H1 (cell line): ENCODE results near the gene GNAQ. TPM values are rescaled to one million over a fixed set of nuclear protein-coding genes. Genes with fewer than 3 reads are reported as not detected.

ENCODE experiments used
- CTCF ChIA-PET: fragments of 300-600 bp; sonication (Branson Sonifier 250); formaldehyde crosslinking; loops from one replicate; lab custom pipeline; 2021; ENCODE audit not compliant: partially characterized antibody; lab: Charles Lee
- POLR2A ChIA-PET: fragments of 300-600 bp; sonication (Branson Sonifier 250); formaldehyde crosslinking; loops from one replicate; lab custom pipeline; 2021; ENCODE audit warnings: inconsistent platforms; ENCODE audit not compliant: partially characterized antibody; lab: Charles Lee
- DNase-seq, 2 experiments: peaks; one replicate each; pipeline versions ENCODE4 v3.0.0 to v3.0.0-alpha.2; 2010 to 2022; ENCODE audit warnings: low spot score in 2 of 2, low read depth in 1 of 2, mixed read lengths in 1 of 2
- FAIRE-seq: peaks from 2 replicates; lab custom pipeline; 2011; peaks lifted over from hg19 to GRCh38; lab: Jason Lieb, UNC
- H2AFZ ChIP-seq: 2 replicates; pipeline ENCODE4 v1.8.1; 2012; ENCODE audit warnings: low read length, inconsistent platforms
- H2AK5ac ChIP-seq: 2 replicates; pipeline ENCODE4 v1.6.1; 2013; ENCODE audit warnings: low read depth, low read length
- H2BK120ac ChIP-seq: replicated peaks from 2 replicates; pipeline ENCODE3; 2013; ENCODE audit warnings: low read depth, low read length, inconsistent platforms
- H2BK12ac ChIP-seq: 2 replicates; pipeline ENCODE4 v1.6.1; 2013; ENCODE audit warnings: low read depth, low read length
- H2BK15ac ChIP-seq: 2 replicates; pipeline ENCODE4 v1.6.1; 2013; ENCODE audit warnings: low read length
- H2BK20ac ChIP-seq: 2 replicates; pipeline ENCODE4 v1.6.1; 2013; ENCODE audit warnings: low read length
- H2BK5ac ChIP-seq: 2 replicates; pipeline ENCODE4 v1.6.1; 2013; ENCODE audit warnings: low read depth, low read length
- H3K14ac ChIP-seq: 2 replicates; pipeline ENCODE4 v1.6.1; 2013; ENCODE audit warnings: inconsistent platforms; ENCODE audit not compliant: insufficient read length
- H3K18ac ChIP-seq: 2 replicates; pipeline ENCODE4 v1.6.1; 2013; ENCODE audit warnings: low read length; ENCODE audit errors: extremely low read depth
- H3K23ac ChIP-seq: 2 replicates; pipeline ENCODE4 v1.6.1; 2013; ENCODE audit warnings: inconsistent platforms; ENCODE audit not compliant: insufficient read length
- H3K23me2 ChIP-seq: 2 replicates; pipeline ENCODE4 v1.6.1; 2013; ENCODE audit warnings: low read depth, low read length
- H3K27ac ChIP-seq: 2 replicates; pipeline ENCODE4 v1.6.1; 2011; ENCODE audit warnings: low read depth, low read length, inconsistent platforms
- H3K27me3 ChIP-seq, 4 experiments: replicated peaks in 1 of 4; 1 replicate in 1 of 4; 2 replicates in 3 of 4; pipeline versions ENCODE4 v1.6.1 to v1.8.1; 2011 to 2013; ENCODE audit warnings: low read length in 3 of 4, mild to moderate bottlenecking in 3 of 4, inconsistent platforms in 2 of 4, mixed read lengths in 2 of 4, moderate library complexity in 1 of 4; ENCODE audit not compliant: control insufficient read depth in 3 of 4, insufficient read depth in 3 of 4; ENCODE audit errors: extremely low read depth in 1 of 4
- H3K36me3 ChIP-seq, 4 experiments: 2 replicates each; pipeline versions ENCODE4 v1.6.1 to v1.8.1; 2011 to 2013; ENCODE audit warnings: mild to moderate bottlenecking in 4 of 4, low read length in 3 of 4, moderate library complexity in 2 of 4, control low read depth in 1 of 4, inconsistent platforms in 1 of 4; ENCODE audit not compliant: insufficient read depth in 4 of 4, control insufficient read depth in 2 of 4
- H3K4ac ChIP-seq: replicated peaks from 2 replicates; pipeline ENCODE3; 2013; ENCODE audit warnings: low read length, low read depth, mixed read lengths, inconsistent platforms; ENCODE audit not compliant: insufficient read length
- H3K4me1 ChIP-seq, 4 experiments: replicated peaks in 1 of 4; 1 replicate in 1 of 4; 2 replicates in 3 of 4; pipeline versions ENCODE4 v1.6.1 to v1.8.1; 2011 to 2013; ENCODE audit warnings: low read length in 3 of 4, inconsistent platforms in 2 of 4, mixed read lengths in 1 of 4; ENCODE audit not compliant: insufficient read depth in 4 of 4, control insufficient read depth in 3 of 4
- H3K4me2 ChIP-seq, 2 experiments: 2 replicates each; pipeline versions ENCODE4 v1.6.1 to v1.8.1; 2011 to 2013; ENCODE audit warnings: low read depth in 2 of 2, low read length in 2 of 2, control low read depth in 1 of 2, inconsistent platforms in 1 of 2, mild to moderate bottlenecking in 1 of 2; ENCODE audit not compliant: insufficient read depth in 1 of 2
- H3K4me3 ChIP-seq, 4 experiments: fragments of 200-600, 300-600 bp in 1 of 4; sonication (generic), shearing (Covaris generic), sonication (Bioruptor Twin) in 1 of 4; 2 replicates each; pipeline versions ENCODE4 v1.5.1 to v1.8.1; 2011 to 2016; ENCODE audit warnings: low read length in 4 of 4, low read depth in 3 of 4, control low read depth in 2 of 4, inconsistent platforms in 2 of 4, mild to moderate bottlenecking in 2 of 4, mixed read lengths in 1 of 4, moderate library complexity in 1 of 4; ENCODE audit not compliant: insufficient read depth in 2 of 4; ENCODE audit errors: extremely low read depth in 1 of 4
- H3K56ac ChIP-seq: replicated peaks from 2 replicates; pipeline ENCODE3; 2013; ENCODE audit warnings: low read depth, mild to moderate bottlenecking, mixed read lengths, low read length, inconsistent platforms; ENCODE audit not compliant: insufficient read length
- H3K79me1 ChIP-seq: 2 replicates; pipeline ENCODE4 v1.6.1; 2013; ENCODE audit warnings: low read depth, low read length, control low read depth
- H3K79me2 ChIP-seq, 2 experiments: 2 replicates each; pipeline versions ENCODE4 v1.6.1 to v1.8.1; 2012 to 2013; ENCODE audit warnings: low read length in 2 of 2, mild to moderate bottlenecking in 2 of 2, inconsistent platforms in 1 of 2; ENCODE audit not compliant: insufficient read depth in 2 of 2, control insufficient read depth in 1 of 2
- H3K9ac ChIP-seq, 4 experiments: replicated peaks in 1 of 4; 1 replicate in 1 of 4; 2 replicates in 3 of 4; pipeline versions ENCODE4 v1.6.1 to v1.8.1; 2011 to 2013; ENCODE audit warnings: low read depth in 3 of 4, low read length in 3 of 4, control low read depth in 2 of 4, mild to moderate bottlenecking in 2 of 4, moderate library complexity in 2 of 4, inconsistent platforms in 1 of 4; ENCODE audit errors: extremely low read depth in 1 of 4
- H3K9me3 ChIP-seq, 2 experiments: 2 replicates each; pipeline versions ENCODE4 v1.6.1 to v1.8.1; 2012 to 2013; ENCODE audit warnings: mild to moderate bottlenecking in 2 of 2, moderate library complexity in 2 of 2, control low read depth in 1 of 2, inconsistent platforms in 1 of 2, low read depth in 1 of 2, low read length in 1 of 2, mixed read lengths in 1 of 2; ENCODE audit not compliant: insufficient read depth in 2 of 2
- H4K20me1 ChIP-seq, 2 experiments: replicated peaks in 1 of 2; 2 replicates each; pipeline versions ENCODE3 to v1.8.1; 2011 to 2013; ENCODE audit warnings: inconsistent platforms in 2 of 2, low read length in 2 of 2, mild to moderate bottlenecking in 1 of 2; ENCODE audit not compliant: insufficient read depth in 2 of 2, control insufficient read depth in 1 of 2
- H4K5ac ChIP-seq: 2 replicates; pipeline ENCODE4 v1.6.1; 2013; ENCODE audit warnings: low read length, low read depth, mixed read lengths, inconsistent platforms; ENCODE audit not compliant: insufficient read length
- H4K8ac ChIP-seq: 2 replicates; pipeline ENCODE4 v1.8.0; 2013; ENCODE audit warnings: mild to moderate bottlenecking, moderate library complexity, low read length, inconsistent platforms; ENCODE audit not compliant: insufficient read depth; ENCODE audit errors: extremely low read depth
- H4K91ac ChIP-seq: replicated peaks from 2 replicates; pipeline ENCODE3; 2013; ENCODE audit warnings: low read length, mixed read lengths, inconsistent platforms; ENCODE audit not compliant: insufficient read length
- ASH2L ChIP-seq: fragments of 200-600, 300-600 bp; sonication (generic); IDR thresholded peaks from one replicate; pipeline ENCODE4 v1.7.1; 2017; ENCODE audit warnings: low read length
- BACH1 ChIP-seq: IDR thresholded peaks from 2 replicates; pipeline ENCODE4 v1.6.1; 2012; ENCODE audit warnings: low read length, improper control_type of control experiment
- BRCA1 ChIP-seq: IDR thresholded peaks from 2 replicates; pipeline ENCODE4 v1.6.1; 2012; ENCODE audit warnings: low read depth, low read length, improper control_type of control experiment
- CTBP2 ChIP-seq: IDR thresholded peaks from 2 replicates; pipeline ENCODE4 v1.7.0; 2011; ENCODE audit warnings: borderline replicate concordance, mild to moderate bottlenecking, moderate library complexity, mixed read lengths, low read length; ENCODE audit not compliant: insufficient read depth, insufficient read length
- JUND ChIP-seq: IDR thresholded peaks from 2 replicates; pipeline ENCODE4 v1.6.1; 2011; ENCODE audit warnings: mild to moderate bottlenecking, improper control_type of control experiment, low read length
- SAP30 ChIP-seq: fragments of 300-600 bp; sonication (generic); IDR thresholded peaks from 2 replicates; pipeline ENCODE4 v1.7.1; 2012; ENCODE audit warnings: low read length, moderate library complexity, mild to moderate bottlenecking, inconsistent platforms; ENCODE audit not compliant: insufficient read depth, insufficient replicate concordance
- SIN3A ChIP-seq, 2 experiments: IDR thresholded peaks in 1 of 2; conservative IDR thresholded peaks in 1 of 2; 2 replicates each; pipeline ENCODE4 v1.6.1; 2011 to 2012; ENCODE audit warnings: low read length in 2 of 2, improper control_type of control experiment in 1 of 2, low read depth in 1 of 2, mild to moderate bottlenecking in 1 of 2
- TAF7 ChIP-seq: optimal IDR thresholded peaks from 2 replicates; pipeline ENCODE3; 2011; ENCODE audit warnings: low read depth, mild to moderate bottlenecking, inconsistent platforms, low read length, moderate library complexity, borderline replicate concordance
- whole genome bisulfite sequencing, 2 experiments: shearing (Covaris generic) in 1 of 2; methylation state at CpG; one replicate each; pipeline versions ENCODE4 v1.1.6 to v1.1.7; 2013 to 2015; ENCODE audit warnings: low lambda C conversion rate in 2 of 2, mixed read lengths in 2 of 2, inconsistent platforms in 1 of 2, low coverage in 1 of 2, missing lambda C conversion rate in 1 of 2; ENCODE audit not compliant: insufficient replicate concordance in 2 of 2, insufficient coverage in 1 of 2, insufficient read length in 1 of 2; ENCODE audit errors: extremely low coverage in 1 of 2, missing lambda C conversion rate in 1 of 2; 5-methylcytosine and 5-hydroxymethylcytosine counted together
- polyA plus RNA-seq, 7 experiments: library from polyadenylated mRNA; depleted of rRNA in 3 of 7; stranded (reverse) in 5 of 7; unstranded in 2 of 7; fragments of >200 nt in 5 of 7; fragments of 200-250 nt in 2 of 7; gene quantifications; 1 replicate in 5 of 7; 2 replicates in 1 of 7; 4 replicates in 1 of 7; pipeline versions ENCODE4 v1.2.1 to v1.2.3, GENCODE V29; 2011 to 2013; ENCODE audit warnings: missing spikeins in 2 of 7, mixed read lengths in 2 of 7
- total RNA-seq: library from RNA; stranded (reverse); fragmentation: NEBNext Ultra II Directional; extraction: Animal tissue kit (Norgen Biotek cat#: 25700); gene quantifications from 2 replicates; pipeline ENCODE4 v1.2.1, GENCODE V29; 2021
- TF ChIP-seq, protein P1 (sequence below), 3 experiments: IDR thresholded peaks; 1 replicate in 2 of 3; 2 replicates in 1 of 3; pipeline versions ENCODE4 v1.5.1 to v1.6.1; 2011; ENCODE audit warnings: low read length in 3 of 3, mild to moderate bottlenecking in 3 of 3, inconsistent platforms in 2 of 3, low read depth in 1 of 3, moderate library complexity in 1 of 3; ENCODE audit not compliant: insufficient read depth in 1 of 3; ENCODE audit errors: control extremely low read depth in 1 of 3

GNAQ gene
- total and polyA plus RNA-seq, 2 of the 8 experiments (the other 6 are each of a cell fraction or from before 2014, with no cell fraction given): 22.8 to 63.8 TPM

DNA sequence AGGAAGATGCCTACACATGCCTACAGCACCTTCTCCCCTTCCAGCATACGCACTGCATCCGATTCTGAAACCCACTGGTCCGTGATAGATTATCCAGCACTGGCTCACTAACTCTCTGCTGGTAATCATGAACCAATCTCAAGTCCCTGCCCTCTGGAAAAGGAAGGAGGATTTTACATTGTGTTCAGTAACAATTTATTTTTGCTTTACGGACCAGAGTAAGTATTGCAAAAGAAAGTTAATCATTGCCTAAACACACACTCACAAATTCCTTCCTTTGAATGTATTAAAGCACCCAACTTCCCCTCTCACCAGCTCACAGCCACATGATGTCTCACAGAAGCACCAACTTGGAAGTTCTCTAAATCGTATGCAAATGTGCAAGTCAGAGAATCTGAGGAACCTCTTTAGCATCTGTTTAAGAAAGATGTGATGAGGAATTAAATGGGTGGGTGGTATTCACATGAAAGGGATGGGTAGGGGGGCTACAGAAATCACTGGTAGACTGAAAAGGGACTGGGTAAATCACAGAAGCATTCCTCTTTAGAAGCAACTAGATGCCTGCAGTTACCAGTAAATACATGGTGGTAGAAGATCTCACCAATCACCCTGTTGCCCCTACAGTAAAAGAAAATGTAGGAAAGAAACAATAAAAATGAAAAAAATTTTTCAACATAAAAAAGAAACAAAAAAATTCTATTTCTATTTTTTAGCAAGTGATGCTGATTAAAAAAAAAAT is 8.4 kb downstream of the GNAQ start:
- DNase-seq: no peak
- ChIA-PET CTCF (interaction anchor here (1.8 kb wide), 1 partner anchor 47 kb away, joined by 7 read pairs; no protein-coding TSS in a partner anchor), POLR2A (interaction anchor here (1.0 to 2.3 kb wide), 3 partner anchors 8 to 13 kb away, joined by 3 to 10 read pairs (median 5); partner anchors contain the start of gene GNAQ)
- Histone ChIP-seq H2BK20ac (no peak overlapping the region), H4K5ac (no peak overlapping the region), H2BK120ac (no peak overlapping the region), H3K23ac (no peak overlapping the region), H3K18ac (no peak overlapping the region), H3K9me3 (no peaks in the 10 kb centered on the region), H3K4me1 (peaks cover 8 to 28% (median 21%) of the 10 kb centered on the region in 4 experiments), H3K56ac (no peak overlapping the region), H4K20me1 (peaks cover 2 to 4% of the 10 kb centered on the region in 2 experiments), H3K23me2 (no peaks in the 10 kb centered on the region), H3K27ac (no peak overlapping the region), H3K4ac (no peak overlapping the region), H3K36me3 (no peaks in the 10 kb centered on the region), H3K4me3 (no peak overlapping the region), H2AK5ac (no peak overlapping the region), H2BK15ac (no peak overlapping the region), H3K9ac (no peak overlapping the region), H3K79me2 (peaks cover 2 to 98% of the 10 kb centered on the region in 2 experiments), H3K4me2 (peak overlapping the region; percentile 27 to 43), H4K91ac (peak overlapping the region; percentile 53), H3K79me1 (peaks cover 11% of the 10 kb centered on the region), H3K27me3 (no peaks in the 10 kb centered on the region), H2BK5ac (no peak overlapping the region), H4K8ac (no peak overlapping the region), H3K14ac (no peak overlapping the region), H2AFZ (no peak overlapping the region), H2BK12ac (no peak overlapping the region; the same call in 1 of the 2 replicates)
- FAIRE-seq: no peak
- 67% methylated on average over 5 of the region's 5 CpGs; no CpG with 5 or more reads in 1 of the 2 experiments for WGBS, 2 experiments
- TF ChIP-seq BRCA1: no peak
- no peak for TF ChIP-seq TAF7
- no peak for TF ChIP-seq CTBP2
- TF ChIP-seq, protein P1, sequence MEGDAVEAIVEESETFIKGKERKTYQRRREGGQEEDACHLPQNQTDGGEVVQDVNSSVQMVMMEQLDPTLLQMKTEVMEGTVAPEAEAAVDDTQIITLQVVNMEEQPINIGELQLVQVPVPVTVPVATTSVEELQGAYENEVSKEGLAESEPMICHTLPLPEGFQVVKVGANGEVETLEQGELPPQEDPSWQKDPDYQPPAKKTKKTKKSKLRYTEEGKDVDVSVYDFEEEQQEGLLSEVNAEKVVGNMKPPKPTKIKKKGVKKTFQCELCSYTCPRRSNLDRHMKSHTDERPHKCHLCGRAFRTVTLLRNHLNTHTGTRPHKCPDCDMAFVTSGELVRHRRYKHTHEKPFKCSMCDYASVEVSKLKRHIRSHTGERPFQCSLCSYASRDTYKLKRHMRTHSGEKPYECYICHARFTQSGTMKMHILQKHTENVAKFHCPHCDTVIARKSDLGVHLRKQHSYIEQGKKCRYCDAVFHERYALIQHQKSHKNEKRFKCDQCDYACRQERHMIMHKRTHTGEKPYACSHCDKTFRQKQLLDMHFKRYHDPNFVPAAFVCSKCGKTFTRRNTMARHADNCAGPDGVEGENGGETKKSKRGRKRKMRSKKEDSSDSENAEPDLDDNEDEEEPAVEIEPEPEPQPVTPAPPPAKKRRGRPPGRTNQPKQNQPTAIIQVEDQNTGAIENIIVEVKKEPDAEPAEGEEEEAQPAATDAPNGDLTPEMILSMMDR (IDR thresholded peaks at IDR 0.05; ENCODE audit: control extremely low read depth in 1 of 3, insufficient read depth in 1 of 3, low read depth in 1 of 3, low read length in 3 of 3): no peak
- no peak for TF ChIP-seq BACH1
- TF ChIP-seq ASH2L: no peak
- no peak for TF ChIP-seq SAP30
- TF ChIP-seq JUND: no peak
- no peak for TF ChIP-seq SIN3A (conservative IDR thresholded peaks at IDR 0.05 in 1 of 2, IDR thresholded peaks at IDR 0.05 in 1 of 2; ENCODE audit: low read depth in 1 of 2, low read length in 2 of 2)
